GM23248 (cell line): ENCODE data around the gene STK24.

Experiments used
- EZH2 ChIP-seq: fragments of 200-600 bp; sonication (generic); IDR thresholded peaks from 2 replicates; pipeline ENCODE4 v1.6.1; 2018; ENCODE audit warnings: antibody characterized with exemption, mild to moderate bottlenecking; ENCODE audit not compliant: insufficient read depth, poor library complexity, severe bottlenecking
- EZH2phosphoT487 ChIP-seq: fragments of 200-600 bp; sonication (generic); IDR thresholded peaks from 2 replicates; pipeline ENCODE4 v1.6.1; 2018; ENCODE audit warnings: antibody characterized with exemption, moderate library complexity, mild to moderate bottlenecking, low read depth; ENCODE audit not compliant: insufficient read depth

- TF ChIP-seq EZH2 (no peak), EZH2phosphoT487 (no peak)
Measured at GRCh38 chr13:98470920-98471319, 106.0 kb downstream of the STK24 start.
